Measurements from ENCODE around the gene CST7. TPM values are rescaled to one million over a fixed set of nuclear protein-coding genes. Genes with fewer than 3 reads are reported as not detected.

CST7 gene
- total and polyA plus RNA-seq, 2 experiments from 2014 or later = not detected

DNA sequence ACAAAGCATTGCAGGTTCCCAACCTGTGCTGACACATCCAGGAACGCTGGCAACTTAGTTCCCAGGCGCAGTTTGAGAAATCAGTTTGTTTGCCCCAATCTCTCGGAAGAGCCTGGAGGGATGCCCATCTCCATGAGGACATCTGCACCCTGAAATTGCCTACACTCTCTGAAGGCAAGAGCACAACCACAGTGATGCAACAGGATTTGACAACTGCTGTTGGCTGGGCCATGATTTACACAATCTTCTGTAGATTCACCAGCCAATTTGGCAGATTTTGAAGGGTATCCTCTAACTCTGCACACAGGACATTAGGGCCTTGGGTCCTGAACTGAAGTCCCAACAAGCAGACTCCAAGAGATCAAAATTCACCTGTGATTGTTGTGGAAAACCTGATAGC lies 40.1 kb downstream of the CST7 start:
- Mint-ChIP-seq H3K4me3 (no peak overlapping the region), H3K9me3 (no peaks in the 10 kb centered on the region; the same call in 2 of the 3 replicates), H3K4me1 (peaks cover 20% of the 10 kb centered on the region), H3K27me3 (ENCODE audit: insufficient read depth, low read depth, poor library complexity) (peaks cover 5% of the 10 kb centered on the region), H3K36me3 (ENCODE audit: low read depth) (no peaks in the 10 kb centered on the region; the same call in 2 of the 3 replicates), H3K27ac (no peak overlapping the region)
- no peak overlapping the region for H2AFZ ChIP-seq
- no peaks in the 10 kb centered on the region for H3K36me3 ChIP-seq (ENCODE audit: insufficient read depth)
- H3K27me3 ChIP-seq (ENCODE audit: insufficient read depth) = 0 out of 2 replicates have a peak, but pooled peaks cover 2% of the 10 kb centered on the region
- peaks cover 8% of the 10 kb centered on the region; the same call in 1 of the 2 replicates for H3K4me1 ChIP-seq (ENCODE audit: insufficient read depth)
- peaks cover 79% of the 10 kb centered on the region for H3K79me2 ChIP-seq (replicated peaks; ENCODE audit: insufficient read depth)
- peaks cover 30% of the 10 kb centered on the region for H4K20me1 ChIP-seq (replicated peaks; ENCODE audit: insufficient read depth)
- TF ChIP-seq, protein P1, sequence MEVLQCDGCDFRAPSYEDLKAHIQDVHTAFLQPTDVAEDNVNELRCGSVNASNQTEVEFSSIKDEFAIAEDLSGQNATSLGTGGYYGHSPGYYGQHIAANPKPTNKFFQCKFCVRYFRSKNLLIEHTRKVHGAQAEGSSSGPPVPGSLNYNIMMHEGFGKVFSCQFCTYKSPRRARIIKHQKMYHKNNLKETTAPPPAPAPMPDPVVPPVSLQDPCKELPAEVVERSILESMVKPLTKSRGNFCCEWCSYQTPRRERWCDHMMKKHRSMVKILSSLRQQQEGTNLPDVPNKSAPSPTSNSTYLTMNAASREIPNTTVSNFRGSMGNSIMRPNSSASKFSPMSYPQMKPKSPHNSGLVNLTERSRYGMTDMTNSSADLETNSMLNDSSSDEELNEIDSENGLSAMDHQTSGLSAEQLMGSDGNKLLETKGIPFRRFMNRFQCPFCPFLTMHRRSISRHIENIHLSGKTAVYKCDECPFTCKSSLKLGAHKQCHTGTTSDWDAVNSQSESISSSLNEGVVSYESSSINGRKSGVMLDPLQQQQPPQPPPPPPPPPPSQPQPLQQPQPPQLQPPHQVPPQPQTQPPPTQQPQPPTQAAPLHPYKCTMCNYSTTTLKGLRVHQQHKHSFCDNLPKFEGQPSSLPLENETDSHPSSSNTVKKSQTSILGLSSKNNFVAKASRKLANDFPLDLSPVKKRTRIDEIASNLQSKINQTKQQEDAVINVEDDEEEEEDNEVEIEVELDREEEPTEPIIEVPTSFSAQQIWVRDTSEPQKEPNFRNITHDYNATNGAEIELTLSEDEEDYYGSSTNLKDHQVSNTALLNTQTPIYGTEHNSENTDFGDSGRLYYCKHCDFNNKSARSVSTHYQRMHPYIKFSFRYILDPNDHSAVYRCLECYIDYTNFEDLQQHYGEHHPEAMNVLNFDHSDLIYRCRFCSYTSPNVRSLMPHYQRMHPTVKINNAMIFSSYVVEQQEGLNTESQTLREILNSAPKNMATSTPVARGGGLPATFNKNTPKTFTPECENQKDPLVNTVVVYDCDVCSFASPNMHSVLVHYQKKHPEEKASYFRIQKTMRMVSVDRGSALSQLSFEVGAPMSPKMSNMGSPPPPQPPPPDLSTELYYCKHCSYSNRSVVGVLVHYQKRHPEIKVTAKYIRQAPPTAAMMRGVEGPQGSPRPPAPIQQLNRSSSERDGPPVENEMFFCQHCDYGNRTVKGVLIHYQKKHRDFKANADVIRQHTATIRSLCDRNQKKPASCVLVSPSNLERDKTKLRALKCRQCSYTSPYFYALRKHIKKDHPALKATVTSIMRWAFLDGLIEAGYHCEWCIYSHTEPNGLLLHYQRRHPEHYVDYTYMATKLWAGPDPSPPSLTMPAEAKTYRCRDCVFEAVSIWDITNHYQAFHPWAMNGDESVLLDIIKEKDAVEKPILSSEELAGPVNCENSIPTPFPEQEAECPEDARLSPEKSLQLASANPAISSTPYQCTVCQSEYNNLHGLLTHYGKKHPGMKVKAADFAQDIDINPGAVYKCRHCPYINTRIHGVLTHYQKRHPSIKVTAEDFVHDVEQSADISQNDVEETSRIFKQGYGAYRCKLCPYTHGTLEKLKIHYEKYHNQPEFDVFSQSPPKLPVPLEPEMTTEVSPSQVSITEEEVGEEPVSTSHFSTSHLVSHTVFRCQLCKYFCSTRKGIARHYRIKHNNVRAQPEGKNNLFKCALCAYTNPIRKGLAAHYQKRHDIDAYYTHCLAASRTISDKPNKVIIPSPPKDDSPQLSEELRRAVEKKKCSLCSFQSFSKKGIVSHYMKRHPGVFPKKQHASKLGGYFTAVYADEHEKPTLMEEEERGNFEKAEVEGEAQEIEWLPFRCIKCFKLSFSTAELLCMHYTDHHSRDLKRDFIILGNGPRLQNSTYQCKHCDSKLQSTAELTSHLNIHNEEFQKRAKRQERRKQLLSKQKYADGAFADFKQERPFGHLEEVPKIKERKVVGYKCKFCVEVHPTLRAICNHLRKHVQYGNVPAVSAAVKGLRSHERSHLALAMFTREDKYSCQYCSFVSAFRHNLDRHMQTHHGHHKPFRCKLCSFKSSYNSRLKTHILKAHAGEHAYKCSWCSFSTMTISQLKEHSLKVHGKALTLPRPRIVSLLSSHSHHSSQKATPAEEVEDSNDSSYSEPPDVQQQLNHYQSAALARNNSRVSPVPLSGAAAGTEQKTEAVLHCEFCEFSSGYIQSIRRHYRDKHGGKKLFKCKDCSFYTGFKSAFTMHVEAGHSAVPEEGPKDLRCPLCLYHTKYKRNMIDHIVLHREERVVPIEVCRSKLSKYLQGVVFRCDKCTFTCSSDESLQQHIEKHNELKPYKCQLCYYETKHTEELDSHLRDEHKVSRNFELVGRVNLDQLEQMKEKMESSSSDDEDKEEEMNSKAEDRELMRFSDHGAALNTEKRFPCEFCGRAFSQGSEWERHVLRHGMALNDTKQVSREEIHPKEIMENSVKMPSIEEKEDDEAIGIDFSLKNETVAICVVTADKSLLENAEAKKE (CRISPR knock-in tag; IDR thresholded peaks at IDR 0.05) = no peak
- TF ChIP-seq CREB1 (CRISPR knock-in tag; IDR thresholded peaks at IDR 0.05; ENCODE audit: low read depth) = no peak
- TF ChIP-seq, protein P2, sequence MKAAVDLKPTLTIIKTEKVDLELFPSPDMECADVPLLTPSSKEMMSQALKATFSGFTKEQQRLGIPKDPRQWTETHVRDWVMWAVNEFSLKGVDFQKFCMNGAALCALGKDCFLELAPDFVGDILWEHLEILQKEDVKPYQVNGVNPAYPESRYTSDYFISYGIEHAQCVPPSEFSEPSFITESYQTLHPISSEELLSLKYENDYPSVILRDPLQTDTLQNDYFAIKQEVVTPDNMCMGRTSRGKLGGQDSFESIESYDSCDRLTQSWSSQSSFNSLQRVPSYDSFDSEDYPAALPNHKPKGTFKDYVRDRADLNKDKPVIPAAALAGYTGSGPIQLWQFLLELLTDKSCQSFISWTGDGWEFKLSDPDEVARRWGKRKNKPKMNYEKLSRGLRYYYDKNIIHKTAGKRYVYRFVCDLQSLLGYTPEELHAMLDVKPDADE (IDR thresholded peaks at IDR 0.05) = no peak
- TF ChIP-seq, protein P3, sequence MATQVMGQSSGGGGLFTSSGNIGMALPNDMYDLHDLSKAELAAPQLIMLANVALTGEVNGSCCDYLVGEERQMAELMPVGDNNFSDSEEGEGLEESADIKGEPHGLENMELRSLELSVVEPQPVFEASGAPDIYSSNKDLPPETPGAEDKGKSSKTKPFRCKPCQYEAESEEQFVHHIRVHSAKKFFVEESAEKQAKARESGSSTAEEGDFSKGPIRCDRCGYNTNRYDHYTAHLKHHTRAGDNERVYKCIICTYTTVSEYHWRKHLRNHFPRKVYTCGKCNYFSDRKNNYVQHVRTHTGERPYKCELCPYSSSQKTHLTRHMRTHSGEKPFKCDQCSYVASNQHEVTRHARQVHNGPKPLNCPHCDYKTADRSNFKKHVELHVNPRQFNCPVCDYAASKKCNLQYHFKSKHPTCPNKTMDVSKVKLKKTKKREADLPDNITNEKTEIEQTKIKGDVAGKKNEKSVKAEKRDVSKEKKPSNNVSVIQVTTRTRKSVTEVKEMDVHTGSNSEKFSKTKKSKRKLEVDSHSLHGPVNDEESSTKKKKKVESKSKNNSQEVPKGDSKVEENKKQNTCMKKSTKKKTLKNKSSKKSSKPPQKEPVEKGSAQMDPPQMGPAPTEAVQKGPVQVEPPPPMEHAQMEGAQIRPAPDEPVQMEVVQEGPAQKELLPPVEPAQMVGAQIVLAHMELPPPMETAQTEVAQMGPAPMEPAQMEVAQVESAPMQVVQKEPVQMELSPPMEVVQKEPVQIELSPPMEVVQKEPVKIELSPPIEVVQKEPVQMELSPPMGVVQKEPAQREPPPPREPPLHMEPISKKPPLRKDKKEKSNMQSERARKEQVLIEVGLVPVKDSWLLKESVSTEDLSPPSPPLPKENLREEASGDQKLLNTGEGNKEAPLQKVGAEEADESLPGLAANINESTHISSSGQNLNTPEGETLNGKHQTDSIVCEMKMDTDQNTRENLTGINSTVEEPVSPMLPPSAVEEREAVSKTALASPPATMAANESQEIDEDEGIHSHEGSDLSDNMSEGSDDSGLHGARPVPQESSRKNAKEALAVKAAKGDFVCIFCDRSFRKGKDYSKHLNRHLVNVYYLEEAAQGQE (IDR thresholded peaks at IDR 0.05; ENCODE audit: unreplicated experiment) = no peak
- no peak for TF ChIP-seq ZNF331 (CRISPR knock-in tag; IDR thresholded peaks at IDR 0.05; ENCODE audit: low read depth)
- no peak for TF ChIP-seq STAT1 (IDR thresholded peaks at IDR 0.05; ENCODE audit: unreplicated experiment)
- no peak for TF ChIP-seq EZH2 (IDR thresholded peaks at IDR 0.05; ENCODE audit: low read depth, unreplicated experiment)
- no peak for TF ChIP-seq NANOG (IDR thresholded peaks at IDR 0.05; ENCODE audit: borderline replicate concordance)
- TF ChIP-seq, protein P4, sequence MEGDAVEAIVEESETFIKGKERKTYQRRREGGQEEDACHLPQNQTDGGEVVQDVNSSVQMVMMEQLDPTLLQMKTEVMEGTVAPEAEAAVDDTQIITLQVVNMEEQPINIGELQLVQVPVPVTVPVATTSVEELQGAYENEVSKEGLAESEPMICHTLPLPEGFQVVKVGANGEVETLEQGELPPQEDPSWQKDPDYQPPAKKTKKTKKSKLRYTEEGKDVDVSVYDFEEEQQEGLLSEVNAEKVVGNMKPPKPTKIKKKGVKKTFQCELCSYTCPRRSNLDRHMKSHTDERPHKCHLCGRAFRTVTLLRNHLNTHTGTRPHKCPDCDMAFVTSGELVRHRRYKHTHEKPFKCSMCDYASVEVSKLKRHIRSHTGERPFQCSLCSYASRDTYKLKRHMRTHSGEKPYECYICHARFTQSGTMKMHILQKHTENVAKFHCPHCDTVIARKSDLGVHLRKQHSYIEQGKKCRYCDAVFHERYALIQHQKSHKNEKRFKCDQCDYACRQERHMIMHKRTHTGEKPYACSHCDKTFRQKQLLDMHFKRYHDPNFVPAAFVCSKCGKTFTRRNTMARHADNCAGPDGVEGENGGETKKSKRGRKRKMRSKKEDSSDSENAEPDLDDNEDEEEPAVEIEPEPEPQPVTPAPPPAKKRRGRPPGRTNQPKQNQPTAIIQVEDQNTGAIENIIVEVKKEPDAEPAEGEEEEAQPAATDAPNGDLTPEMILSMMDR (conservative IDR thresholded peaks at IDR 0.05; ENCODE audit: low read depth in 2 of 2) = no peak
- TF ChIP-seq EZH2phosphoT487 (IDR thresholded peaks at IDR 0.05; ENCODE audit: unreplicated experiment) = no peak
- no peak for TF ChIP-seq JUNB (IDR thresholded peaks at IDR 0.05; ENCODE audit: unreplicated experiment)
- no peak for TF ChIP-seq ZNF114 (CRISPR knock-in tag; IDR thresholded peaks at IDR 0.05)
- TF ChIP-seq POLR2AphosphoS5 (IDR thresholded peaks at IDR 0.05; ENCODE audit: low read depth) = no peak
- H3F3A ChIP-seq (replicated peaks; ENCODE audit: low read depth) = no peaks in the 10 kb centered on the region
- no peak for ATAC-seq
- H3K27ac ChIP-seq (ENCODE audit: low read depth) = no peak overlapping the region
- no peak for DNase-seq (ENCODE audit: low spot score)
- H3K4me2 ChIP-seq = no peak overlapping the region
- no peaks in the 10 kb centered on the region for H3K9me2 ChIP-seq (ENCODE audit: insufficient read depth)
- no peak overlapping the region for H3K4me3 ChIP-seq
